RWPE2 (cell line): ENCODE data around the gene FLNC.

ENCODE experiments used
- ATAC-seq: fragments of 200-7000 bp; cut with Tn5 transposase; 3 replicates; pipeline ENCODE4 v1.9.1; 2021; ENCODE audit warnings: low read depth
- DNase-seq: peaks from one replicate; pipeline ENCODE4 v3.0.0-alpha.2; 2020; ENCODE audit warnings: low spot score
- H3K27ac ChIP-seq: fragments of 450-650 bp; 2 replicates; pipeline ENCODE4 v1.5.1; 2017; ENCODE audit warnings: mild to moderate bottlenecking; ENCODE audit not compliant: poor library complexity, severe bottlenecking
- H3K27me3 ChIP-seq: fragments of 250-450 bp; sonication (Bioruptor Pico); 2 replicates; pipeline ENCODE4 v1.5.1; 2021; ENCODE audit warnings: mild to moderate bottlenecking, moderate library complexity; ENCODE audit not compliant: insufficient read depth, poor library complexity, severe bottlenecking
- H3K36me3 ChIP-seq: fragments of 250-450 bp; sonication (Bioruptor Pico); 2 replicates; pipeline ENCODE4 v1.5.1; 2020; ENCODE audit warnings: low read depth, mild to moderate bottlenecking, moderate library complexity
- H3K4me1 ChIP-seq: fragments of 250-450 bp; sonication (Bioruptor Pico); 2 replicates; pipeline ENCODE4 v1.5.1; 2021; ENCODE audit warnings: mild to moderate bottlenecking, moderate library complexity; ENCODE audit not compliant: insufficient read depth, poor library complexity, severe bottlenecking
- H3K4me3 ChIP-seq: fragments of 250-450 bp; sonication (Bioruptor Pico); 2 replicates; pipeline ENCODE4 v1.5.1; 2021; ENCODE audit warnings: mild to moderate bottlenecking, moderate library complexity; ENCODE audit not compliant: severe bottlenecking
- H3K9me3 ChIP-seq: fragments of 250-450 bp; sonication (Bioruptor Pico); 2 replicates; pipeline ENCODE4 v1.5.1; 2021; ENCODE audit warnings: mild to moderate bottlenecking, moderate library complexity; ENCODE audit not compliant: severe bottlenecking
- CTCF ChIP-seq: fragments of 450-650 bp; IDR thresholded peaks from one replicate; pipeline ENCODE4 v1.5.1; 2017; ENCODE audit warnings: mild to moderate bottlenecking, moderate library complexity; ENCODE audit not compliant: poor library complexity, severe bottlenecking

FLNC gene

GRCh38 chr7:128844777-128845311 is 14.6 kb downstream of the FLNC start:
- TF ChIP-seq CTCF, result no peak
- no peak overlapping the region for H3K4me3 ChIP-seq

GRCh38 chr7:128845475-128845874 is 15.3 kb downstream of the FLNC start:
- H3K36me3 ChIP-seq, result no peaks in the 10 kb centered on the region
- no peak for TF ChIP-seq CTCF

More at GRCh38 chr7:128844777-128845311, 14.6 kb downstream of the FLNC start:
- Histone ChIP-seq H3K4me1 (no peaks in the 10 kb centered on the region), H3K9me3 (no peaks in the 10 kb centered on the region), H3K27me3 (no peaks in the 10 kb centered on the region), H3K27ac (no peak overlapping the region), H3K36me3 (no peaks in the 10 kb centered on the region)
- peak; percentile 58 for DNase-seq
- ATAC-seq, result no peak

GRCh38 chr7:128845987-128846386 is 15.8 kb downstream of the FLNC start:
- peak; percentile 54 for DNase-seq
- H3K36me3 ChIP-seq, result no peaks in the 10 kb centered on the region
- no peaks in the 10 kb centered on the region for H3K27me3 ChIP-seq
- no peaks in the 10 kb centered on the region for H3K4me1 ChIP-seq
- H3K27ac ChIP-seq, result no peak overlapping the region
- H3K9me3 ChIP-seq, result no peaks in the 10 kb centered on the region
- ATAC-seq, result no peak
- TF ChIP-seq CTCF, result no peak
- H3K4me3 ChIP-seq, result no peak overlapping the region

More at GRCh38 chr7:128845475-128845874, 15.3 kb downstream of the FLNC start:
- no peaks in the 10 kb centered on the region for H3K27me3 ChIP-seq
- H3K4me1 ChIP-seq, result no peaks in the 10 kb centered on the region
- H3K27ac ChIP-seq, result no peak overlapping the region
- no peaks in the 10 kb centered on the region for H3K9me3 ChIP-seq
- no peak for DNase-seq
- ATAC-seq, result no peak
- no peak overlapping the region for H3K4me3 ChIP-seq

GRCh38 chr7:128846781-128847444 is 16.7 kb downstream of the FLNC start:
- H3K36me3 ChIP-seq, result no peaks in the 10 kb centered on the region
- ATAC-seq, result no peak
- no peak overlapping the region for H3K27ac ChIP-seq
- no peak for DNase-seq
- no peak for TF ChIP-seq CTCF
- H3K4me1 ChIP-seq, result no peaks in the 10 kb centered on the region
- no peak overlapping the region for H3K4me3 ChIP-seq
- H3K27me3 ChIP-seq, result no peaks in the 10 kb centered on the region
- no peaks in the 10 kb centered on the region for H3K9me3 ChIP-seq

GRCh38 chr7:128847721-128848211 is 17.6 kb downstream of the FLNC start:
- no peak overlapping the region for H3K4me3 ChIP-seq
- H3K27ac ChIP-seq, result no peak overlapping the region
- no peaks in the 10 kb centered on the region for H3K36me3 ChIP-seq
- TF ChIP-seq CTCF, result no peak
- no peak for ATAC-seq
- H3K4me1 ChIP-seq, result no peaks in the 10 kb centered on the region
- DNase-seq, result no peak
- no peaks in the 10 kb centered on the region for H3K9me3 ChIP-seq
- H3K27me3 ChIP-seq, result no peaks in the 10 kb centered on the region
